Ascending aorta (tissue), 2 donors: ENCODE results near the gene ETF1. TPM values are rescaled to one million over a fixed set of nuclear protein-coding genes. Genes with fewer than 3 reads are reported as not detected.

ENCODE experiments used
- DNase-seq, 2 donors: peaks; one replicate each; pipeline ENCODE4 v3.0.0-alpha.2; 2019; ENCODE audit warnings: low spot score in 2 of 2
- H3K27ac ChIP-seq, 2 donors: fragments of 200-600 bp; sonication (generic); one replicate each; pipeline ENCODE4 v1.5.1; 2016 to 2017; ENCODE audit warnings: mild to moderate bottlenecking in 1 of 2
- H3K27me3 ChIP-seq: fragments of 200-600 bp; sonication (generic); one replicate; pipeline ENCODE4 v1.5.1; 2017
- H3K36me3 ChIP-seq, 2 donors: fragments of 200-600 bp; sonication (generic); one replicate each; pipeline ENCODE4 v1.5.1; 2016
- H3K4me1 ChIP-seq, 2 donors: fragments of 200-600 bp; sonication (generic); one replicate each; pipeline ENCODE4 v1.5.1; 2016 to 2017; ENCODE audit warnings: mild to moderate bottlenecking in 1 of 2
- H3K4me3 ChIP-seq, 2 donors: fragments of 200-600 bp; sonication (generic); one replicate each; pipeline ENCODE4 v1.5.1; 2016 to 2017; ENCODE audit warnings: mild to moderate bottlenecking in 1 of 2
- H3K9me3 ChIP-seq, 2 donors: fragments of 200-600 bp; sonication (generic); one replicate each; pipeline ENCODE4 v1.5.1; 2016
- intact Hi-C: fragments of 100-400 bp; cut with DNase I; formaldehyde crosslinking; loops from one replicate; pipeline ENCODE4 v1.15.1; 2023
- total RNA-seq: library from RNA; depleted of rRNA; stranded (reverse); fragments of >200 nt; gene quantifications from one replicate; pipeline ENCODE4 v1.1.0, GENCODE V29; 2016
- TF ChIP-seq, protein P1 (sequence below), 3 experiments: fragments of 200-600 bp in 2 of 3; fragments of 450-650 bp in 1 of 3; sonication (generic) in 2 of 3; IDR thresholded peaks; one replicate each; pipeline ENCODE4 v1.5.1; 2016 to 2019; ENCODE audit warnings: antibody characterized with exemption in 3 of 3, mild to moderate bottlenecking in 1 of 3, moderate library complexity in 1 of 3

Gene ETF1
- total RNA-seq, 1 donor from 2014 or later: 28.2 TPM

- Histone ChIP-seq H3K36me3 (peaks cover 93 to 100% of the 10 kb centered on the region in 2 donors), H3K27me3 (no peaks in the 10 kb centered on the region), H3K4me1 (no peaks in the 10 kb centered on the region), H3K9me3 (no peaks in the 10 kb centered on the region), H3K4me3 (no peak overlapping the region), H3K27ac (no peak overlapping the region)
- intact Hi-C loops: no loop called here
- no peak for DNase-seq
- TF ChIP-seq, protein P1, sequence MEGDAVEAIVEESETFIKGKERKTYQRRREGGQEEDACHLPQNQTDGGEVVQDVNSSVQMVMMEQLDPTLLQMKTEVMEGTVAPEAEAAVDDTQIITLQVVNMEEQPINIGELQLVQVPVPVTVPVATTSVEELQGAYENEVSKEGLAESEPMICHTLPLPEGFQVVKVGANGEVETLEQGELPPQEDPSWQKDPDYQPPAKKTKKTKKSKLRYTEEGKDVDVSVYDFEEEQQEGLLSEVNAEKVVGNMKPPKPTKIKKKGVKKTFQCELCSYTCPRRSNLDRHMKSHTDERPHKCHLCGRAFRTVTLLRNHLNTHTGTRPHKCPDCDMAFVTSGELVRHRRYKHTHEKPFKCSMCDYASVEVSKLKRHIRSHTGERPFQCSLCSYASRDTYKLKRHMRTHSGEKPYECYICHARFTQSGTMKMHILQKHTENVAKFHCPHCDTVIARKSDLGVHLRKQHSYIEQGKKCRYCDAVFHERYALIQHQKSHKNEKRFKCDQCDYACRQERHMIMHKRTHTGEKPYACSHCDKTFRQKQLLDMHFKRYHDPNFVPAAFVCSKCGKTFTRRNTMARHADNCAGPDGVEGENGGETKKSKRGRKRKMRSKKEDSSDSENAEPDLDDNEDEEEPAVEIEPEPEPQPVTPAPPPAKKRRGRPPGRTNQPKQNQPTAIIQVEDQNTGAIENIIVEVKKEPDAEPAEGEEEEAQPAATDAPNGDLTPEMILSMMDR (IDR thresholded peaks at IDR 0.05): no peak
These were observed 25.2 kb upstream of the ETF1 start for GRCh38 chr5:138568061-138568824.

DNA sequence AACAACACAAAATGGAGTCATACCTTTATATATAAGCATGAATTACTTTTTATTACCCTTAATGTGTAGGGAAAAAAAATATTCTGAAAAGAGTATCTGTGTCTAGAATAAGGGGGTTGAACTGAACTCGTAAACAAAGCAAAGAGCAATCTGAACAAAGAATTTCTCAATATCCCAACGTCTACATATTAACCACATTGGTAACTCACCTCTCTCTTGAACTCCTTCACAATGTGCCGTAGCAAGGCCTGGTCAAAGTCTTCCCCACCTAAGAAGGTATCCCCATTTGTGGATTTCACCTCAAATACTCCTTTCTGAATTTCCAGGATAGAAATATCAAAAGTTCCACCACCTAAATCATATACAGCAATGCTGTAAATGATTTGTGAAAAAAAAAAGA, 23.8 kb upstream of the ETF1 start:
- intact Hi-C loops: no loop called here
- DNase-seq: no peak
- TF ChIP-seq, protein P1 (IDR thresholded peaks at IDR 0.05): no peak
- Histone ChIP-seq H3K36me3 (peaks cover 78 to 94% of the 10 kb centered on the region in 2 donors), H3K9me3 (no peaks in the 10 kb centered on the region), H3K4me1 (no peaks in the 10 kb centered on the region), H3K4me3 (no peak overlapping the region), H3K27me3 (no peaks in the 10 kb centered on the region), H3K27ac (no peak overlapping the region)

GRCh38 chr5:138565100-138565821, 22.2 kb upstream of the ETF1 start:
- H3K27ac ChIP-seq: no peak overlapping the region
- H3K27me3 ChIP-seq: no peaks in the 10 kb centered on the region
- H3K36me3 ChIP-seq: peaks cover 77 to 94% of the 10 kb centered on the region in 2 donors
- no peak for DNase-seq
- no peaks in the 10 kb centered on the region for H3K4me1 ChIP-seq
- H3K4me3 ChIP-seq: no peak overlapping the region
- H3K9me3 ChIP-seq: no peaks in the 10 kb centered on the region
- TF ChIP-seq, protein P1 (IDR thresholded peaks at IDR 0.05): no peak
- intact Hi-C loops: no loop called here

DNA sequence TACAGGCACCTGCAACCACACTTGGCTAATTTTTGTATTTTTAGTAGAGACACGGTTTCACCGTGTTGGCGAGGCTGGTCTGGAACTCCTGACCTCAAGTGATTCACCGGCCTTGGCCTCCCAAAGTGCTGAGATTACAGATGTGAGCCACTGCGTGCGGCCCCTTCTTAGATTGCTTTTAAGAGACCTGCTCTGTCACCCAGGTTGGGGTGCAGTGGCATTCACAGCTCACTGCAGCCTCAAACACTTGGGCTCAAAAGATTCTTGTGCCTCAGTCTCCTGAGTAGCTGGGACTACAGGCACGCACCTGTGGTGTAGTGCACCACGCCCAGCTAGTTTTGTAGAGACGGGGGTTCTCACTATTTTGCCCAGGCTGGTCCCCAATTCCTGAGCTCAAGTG, 21.2 kb upstream of the ETF1 start:
- TF ChIP-seq, protein P1 (IDR thresholded peaks at IDR 0.05): no peak
- Histone ChIP-seq H3K4me1 (no peaks in the 10 kb centered on the region), H3K27me3 (no peaks in the 10 kb centered on the region), H3K36me3 (peaks cover 77 to 94% of the 10 kb centered on the region in 2 donors), H3K9me3 (no peaks in the 10 kb centered on the region), H3K4me3 (no peak overlapping the region), H3K27ac (no peak overlapping the region)
- DNase-seq: no peak
- intact Hi-C loops: no loop called here

DNA sequence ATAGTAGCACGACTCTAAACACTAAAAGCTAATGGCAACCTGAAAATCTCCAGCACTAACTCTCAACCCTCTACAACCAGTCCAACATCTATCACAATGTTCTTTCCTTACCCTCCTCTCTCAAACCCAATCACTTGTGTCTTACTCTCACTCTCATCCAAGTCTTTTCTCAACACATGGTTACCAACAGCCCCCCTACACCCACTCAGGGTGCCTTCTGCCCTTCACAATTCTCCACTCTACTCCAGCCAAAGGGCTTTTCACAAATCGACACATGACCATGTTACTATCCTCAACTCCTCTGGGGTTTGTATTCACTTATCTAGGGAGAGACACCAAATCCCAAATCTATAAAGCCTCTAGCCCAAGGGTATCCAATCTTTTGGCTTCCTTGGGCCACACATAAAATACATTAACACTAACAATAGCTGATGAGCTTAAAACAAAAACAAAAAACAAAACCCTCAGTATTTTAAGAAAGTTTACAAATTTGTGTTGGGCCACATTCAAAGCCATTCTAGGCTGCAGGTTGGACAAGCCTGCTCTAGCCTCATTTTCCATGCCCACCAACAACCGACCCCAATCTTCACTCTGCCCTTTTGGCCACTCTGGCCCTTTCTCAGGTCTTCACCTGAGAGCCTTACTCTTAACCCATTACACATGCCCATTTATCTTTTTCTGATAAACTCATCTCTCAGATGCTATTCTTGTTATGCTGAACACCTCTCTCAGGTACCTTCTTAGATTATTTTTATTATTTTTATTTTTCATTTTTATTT, 20.5 kb upstream of the ETF1 start:
- Histone ChIP-seq H3K9me3 (no peaks in the 10 kb centered on the region), H3K4me1 (no peaks in the 10 kb centered on the region), H3K27me3 (no peaks in the 10 kb centered on the region), H3K36me3 (peaks cover 73 to 94% of the 10 kb centered on the region in 2 donors), H3K4me3 (no peak overlapping the region), H3K27ac (no peak overlapping the region)
- DNase-seq: no peak
- TF ChIP-seq, protein P1 (IDR thresholded peaks at IDR 0.05): no peak
- intact Hi-C loops: no loop called here
